HS-27A (cell line): Measurements from ENCODE around the gene PIP4P1.

ENCODE experiments used
- DNase-seq: peaks from one replicate; pipeline ENCODE4 v3.0.0-alpha.2; 2012; ENCODE audit warnings: low read depth, missing footprints

Gene PIP4P1

DNA sequence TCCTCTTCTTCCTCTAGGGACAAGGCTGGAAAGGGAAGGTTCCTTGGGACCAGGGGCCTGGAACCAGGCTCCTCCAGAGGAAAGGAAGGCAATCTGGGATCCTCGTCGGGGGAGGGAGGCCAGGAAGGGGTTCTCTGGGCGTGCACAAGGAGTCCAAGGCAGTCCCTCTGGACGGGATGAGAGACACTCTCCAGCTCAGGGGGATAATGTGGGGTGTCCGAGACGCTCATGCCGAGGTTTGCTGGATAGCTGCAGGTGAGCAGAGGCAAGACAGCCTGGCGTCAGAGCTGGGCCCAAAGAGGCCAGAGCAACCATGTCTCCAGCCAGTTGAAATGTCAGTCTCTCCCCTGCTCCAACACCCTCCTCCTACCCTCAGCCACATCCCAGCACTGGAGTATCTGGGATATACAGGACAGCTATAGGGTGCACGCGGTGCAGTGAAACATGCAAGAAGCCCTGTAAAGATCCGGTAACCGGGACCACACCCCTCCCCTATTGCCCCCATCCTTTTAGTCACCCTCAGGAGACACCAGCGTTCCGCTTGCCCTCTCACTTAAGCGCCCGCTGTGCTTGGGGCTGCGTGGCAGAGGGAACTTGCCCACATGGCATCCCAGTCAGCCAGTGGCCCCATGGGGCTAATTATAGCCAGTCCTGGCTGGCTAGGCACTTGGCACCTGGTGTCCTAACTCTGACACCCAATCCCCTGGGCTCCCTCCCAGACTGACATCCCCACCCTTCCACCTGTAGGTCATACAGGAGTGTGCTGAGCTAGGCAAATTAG, 25.5 kb downstream of the PIP4P1 start, which contains the start of gene KLHL33:
Gene KLHL33, minus strand, starts transcription at position 585 of the 781 bp plus-strand sequence. Its CDS starts 355 bp downstream, at position 230.
- DNase-seq = no peak

DNA sequence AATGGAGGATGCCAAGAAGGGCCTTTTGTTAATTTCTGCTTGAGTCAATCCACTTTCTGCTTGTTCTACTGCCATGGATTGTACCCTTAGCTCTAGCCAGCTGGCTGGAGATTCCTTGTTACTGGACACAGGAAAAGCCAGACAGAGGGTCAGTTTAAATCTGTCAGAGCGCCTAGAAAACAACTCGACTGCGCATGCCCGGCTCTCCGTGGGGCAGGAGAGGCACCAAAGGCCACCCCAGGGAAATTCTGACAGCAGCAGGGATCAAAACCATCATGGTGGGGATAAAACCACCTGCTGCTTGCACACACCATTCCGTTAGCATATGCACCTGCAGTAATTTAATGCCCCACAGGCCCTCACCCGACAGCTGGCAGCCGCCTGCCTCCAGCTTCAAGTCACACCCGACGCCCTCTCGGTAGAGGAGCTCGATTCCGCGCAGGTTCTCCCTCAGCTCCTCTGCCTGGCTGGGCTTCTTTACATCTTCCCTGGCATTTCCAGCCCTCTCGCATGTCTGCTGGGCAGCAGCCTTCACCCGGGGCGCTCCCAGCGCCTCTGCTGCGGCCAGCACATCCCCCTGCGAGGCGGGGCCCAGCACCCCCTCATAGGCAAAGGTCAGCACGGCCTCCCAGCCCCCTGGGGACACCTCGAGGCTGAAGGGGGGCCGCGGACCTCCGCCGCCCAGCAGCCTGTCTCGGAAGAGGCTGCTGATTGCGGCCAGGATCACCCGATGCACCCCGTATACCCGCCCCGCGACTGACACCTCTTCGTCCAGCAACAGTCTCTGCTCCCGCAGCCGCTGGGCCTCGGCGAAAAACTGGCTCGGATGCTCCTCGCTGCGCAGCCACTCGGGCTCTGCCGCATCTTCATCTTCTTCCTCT, 26.3 kb downstream of the PIP4P1 start:
- no peak for DNase-seq

DNA sequence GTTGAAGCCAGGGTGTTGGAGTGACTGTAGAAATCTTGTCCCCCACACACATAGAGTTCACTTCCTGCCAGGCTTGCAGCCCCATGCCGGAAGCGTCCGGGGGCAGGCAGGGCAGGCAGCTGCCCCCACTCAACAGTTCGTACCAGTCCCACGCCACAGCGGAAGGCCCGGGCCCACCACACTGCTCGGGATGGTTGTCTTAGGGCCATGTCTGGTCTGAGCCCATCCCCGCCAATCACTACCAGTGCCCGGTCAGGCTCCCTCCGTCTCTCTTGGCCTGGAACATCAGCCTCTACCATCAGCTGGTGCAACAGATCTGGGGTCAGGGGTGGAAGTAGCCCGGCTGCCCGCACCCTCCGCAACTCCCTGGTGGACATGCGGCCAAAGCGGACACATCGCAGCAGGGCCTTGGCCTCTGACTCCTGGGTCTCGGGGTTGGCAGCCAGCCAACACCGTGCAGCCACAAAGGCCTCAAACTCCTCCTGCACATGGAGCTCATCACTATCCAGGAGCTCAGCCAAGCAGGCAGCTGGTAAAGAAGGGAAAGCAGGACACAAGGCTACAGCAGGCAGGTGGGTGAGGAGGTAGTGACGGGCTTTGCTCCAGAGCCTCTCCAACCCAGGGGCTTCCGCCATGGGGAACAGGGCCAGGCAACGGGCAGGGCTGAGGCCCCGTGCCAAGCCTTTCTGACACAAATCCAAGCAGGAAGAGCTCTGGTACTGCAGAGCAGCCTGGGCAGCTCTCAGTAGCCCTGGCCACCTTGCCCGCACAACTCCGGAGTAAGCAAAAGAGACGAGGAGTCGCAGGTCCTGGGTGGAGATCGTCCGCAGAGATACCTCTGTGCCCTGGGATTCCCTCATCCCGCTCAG, 31.2 kb downstream of the PIP4P1 start:
- DNase-seq = no peak

DNA sequence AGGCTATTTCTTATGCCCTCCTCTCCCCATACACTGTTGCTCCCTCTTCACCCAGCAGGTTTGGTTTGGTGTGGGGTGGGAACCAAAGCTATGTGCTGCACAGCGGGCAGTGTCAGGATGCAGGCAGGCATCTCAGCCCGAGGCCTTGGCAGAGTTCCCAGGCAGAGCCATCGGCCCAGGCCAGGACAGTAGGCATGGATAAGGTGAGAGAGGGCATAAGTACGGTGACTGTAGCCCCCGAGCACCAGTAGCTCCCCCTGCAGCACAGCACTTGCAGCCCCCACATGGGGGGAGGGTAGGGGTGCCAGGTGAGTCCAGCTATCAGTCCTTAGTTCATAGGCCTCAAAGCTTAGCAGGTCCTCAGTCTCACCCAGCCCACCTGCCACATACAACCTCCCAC, 32.4 kb downstream of the PIP4P1 start:
- no peak for DNase-seq

DNA sequence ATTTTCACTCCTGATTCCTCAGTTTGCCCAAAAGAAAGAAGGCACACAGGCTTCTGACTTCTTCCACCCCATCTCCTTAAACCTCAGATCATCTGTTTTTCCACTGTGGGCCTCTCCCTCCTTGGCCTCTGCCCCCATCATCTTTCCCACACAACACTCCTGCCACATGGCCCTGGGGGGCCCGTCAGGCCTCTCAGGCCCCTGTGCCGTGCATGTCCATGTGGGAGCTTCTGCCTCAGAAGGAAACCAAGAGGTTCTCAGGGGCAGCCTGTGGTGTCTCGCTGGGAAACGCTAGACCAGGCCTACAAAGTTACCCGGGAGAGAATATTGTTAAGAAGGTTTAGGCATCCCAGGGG, 33.2 kb downstream of the PIP4P1 start:
- DNase-seq = no peak

DNA sequence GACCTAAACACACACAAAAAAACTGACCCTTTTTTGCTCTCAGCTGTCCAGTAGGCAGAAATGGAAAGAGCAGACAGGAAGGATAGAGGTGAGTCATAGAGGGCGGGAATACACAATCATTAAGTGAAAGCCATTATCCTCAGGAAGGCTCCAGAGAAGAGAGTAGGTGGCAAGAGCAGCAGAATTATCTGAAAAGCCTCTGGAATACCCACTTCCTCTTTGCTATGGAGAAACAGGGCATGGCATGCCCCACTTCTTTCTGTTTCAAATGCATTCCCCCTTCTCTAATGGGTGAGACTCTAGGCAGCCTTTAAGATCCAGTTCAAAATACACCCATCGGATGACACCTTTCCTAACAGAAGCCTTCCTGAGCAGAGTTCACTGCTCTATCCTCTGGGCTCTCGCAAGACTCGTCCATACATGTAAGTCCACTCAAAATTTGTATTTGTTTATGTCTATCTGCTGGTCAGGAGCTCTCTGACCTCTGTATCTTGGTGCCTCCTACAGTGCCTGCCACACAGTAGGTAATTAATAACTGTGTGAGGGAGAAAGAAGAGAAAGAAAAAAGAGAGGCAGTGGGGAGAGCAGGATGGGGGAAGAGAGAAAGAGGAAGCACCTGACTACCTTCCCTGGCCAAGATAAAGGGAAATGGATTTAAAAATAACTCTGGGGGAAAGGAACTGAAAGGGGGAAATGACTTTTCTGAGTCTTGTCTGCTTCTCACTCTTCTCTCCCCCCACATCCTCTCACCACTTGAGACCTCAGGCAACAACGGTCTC, 33.8 kb downstream of the PIP4P1 start:
- no peak for DNase-seq

DNA sequence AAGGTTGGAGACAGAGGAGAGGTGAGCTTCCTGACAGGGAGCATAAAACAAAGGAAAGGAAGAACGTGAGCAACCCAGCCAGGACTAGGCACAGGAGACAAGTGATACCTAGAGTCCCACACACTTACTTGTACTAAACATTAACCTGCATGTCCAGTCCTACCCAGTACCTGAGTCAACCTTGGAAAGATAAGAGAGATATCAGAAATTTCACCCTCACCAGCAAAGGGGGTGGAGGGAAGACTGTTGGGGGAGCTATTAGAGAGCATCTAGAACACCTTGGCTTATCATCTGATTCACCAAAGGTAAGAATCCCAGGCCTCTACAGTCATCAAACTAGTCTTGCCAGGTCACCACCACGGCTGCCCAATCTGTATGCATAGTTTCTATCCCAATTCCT, 36.4 kb downstream of the PIP4P1 start:
- no peak for DNase-seq

DNA sequence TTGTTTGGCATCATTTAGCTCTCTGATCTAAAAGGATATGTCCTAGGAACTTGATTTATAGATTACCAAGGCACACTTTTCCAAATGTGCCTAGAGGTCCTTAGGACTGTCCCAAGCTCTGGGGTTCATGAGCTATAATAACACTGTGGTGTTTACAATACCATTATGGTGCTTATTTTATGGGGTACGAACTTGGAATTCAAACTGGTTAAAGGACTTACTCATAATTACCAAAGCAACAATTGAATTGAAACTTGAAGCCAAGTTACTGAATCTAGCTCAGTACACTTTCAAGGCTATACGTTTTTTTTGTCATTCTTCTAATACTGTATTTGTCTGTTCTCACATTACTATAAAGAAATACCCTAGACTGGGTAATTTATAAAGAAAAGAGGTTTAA, 38.3 kb downstream of the PIP4P1 start:
- DNase-seq = no peak

DNA sequence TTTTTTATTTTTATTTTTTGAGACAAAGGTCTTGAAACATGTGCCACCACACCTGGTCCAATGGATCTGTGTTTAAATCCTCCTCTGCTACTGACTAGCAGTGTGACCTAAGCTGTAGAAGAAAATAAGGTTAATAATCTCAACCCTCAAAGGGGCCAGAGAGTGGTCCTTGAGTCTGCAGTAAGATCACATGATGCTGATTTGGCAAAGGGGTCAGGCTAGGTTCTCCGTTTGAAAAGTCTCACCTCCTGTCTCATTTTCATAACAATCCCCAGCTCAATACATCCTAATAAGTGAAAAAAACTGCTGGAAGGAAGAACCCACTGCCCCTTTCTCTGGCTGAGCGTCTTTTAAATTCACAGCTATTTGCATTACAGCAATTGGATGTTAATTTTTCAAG, 40.0 kb downstream of the PIP4P1 start:
- DNase-seq = no peak

DNA sequence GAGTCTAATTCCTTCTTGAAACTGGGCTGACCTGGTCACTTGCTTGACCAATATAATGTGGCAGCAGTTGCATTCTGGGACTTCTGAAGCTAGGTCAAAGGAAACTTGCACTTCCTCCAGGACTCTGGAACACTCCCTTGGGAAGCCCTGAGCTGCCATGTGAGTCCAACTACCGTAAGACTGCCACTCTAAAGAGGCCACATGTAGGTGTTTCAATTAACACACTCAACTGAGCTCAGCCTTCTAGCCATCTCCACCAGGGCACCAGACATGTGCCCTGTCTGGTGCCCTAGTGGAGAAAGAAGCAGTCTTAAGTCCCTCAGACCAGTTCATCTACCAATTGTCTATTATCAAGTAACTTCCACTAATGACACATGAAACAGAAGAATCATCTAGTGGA, 41.8 kb downstream of the PIP4P1 start:
- no peak for DNase-seq

DNA sequence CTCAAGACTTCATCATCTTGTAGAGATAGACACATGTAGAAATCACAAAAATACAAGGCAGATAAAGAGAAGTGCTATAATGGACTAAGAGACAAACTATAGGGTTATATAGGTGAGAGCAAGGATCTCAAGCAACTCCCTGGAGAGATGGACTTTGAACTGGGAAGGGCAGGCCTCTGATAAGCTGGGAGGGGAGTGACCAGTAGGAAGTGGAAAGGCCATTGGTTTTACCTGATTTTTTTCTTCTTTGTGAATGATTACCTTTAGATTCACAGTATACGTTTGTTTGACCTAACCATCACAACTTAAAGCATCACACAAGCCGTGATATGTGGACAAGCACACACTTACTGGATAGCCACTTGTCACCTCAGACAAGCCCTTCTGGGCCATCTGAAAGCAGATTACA, 42.7 kb downstream of the PIP4P1 start:
- DNase-seq = no peak

DNA sequence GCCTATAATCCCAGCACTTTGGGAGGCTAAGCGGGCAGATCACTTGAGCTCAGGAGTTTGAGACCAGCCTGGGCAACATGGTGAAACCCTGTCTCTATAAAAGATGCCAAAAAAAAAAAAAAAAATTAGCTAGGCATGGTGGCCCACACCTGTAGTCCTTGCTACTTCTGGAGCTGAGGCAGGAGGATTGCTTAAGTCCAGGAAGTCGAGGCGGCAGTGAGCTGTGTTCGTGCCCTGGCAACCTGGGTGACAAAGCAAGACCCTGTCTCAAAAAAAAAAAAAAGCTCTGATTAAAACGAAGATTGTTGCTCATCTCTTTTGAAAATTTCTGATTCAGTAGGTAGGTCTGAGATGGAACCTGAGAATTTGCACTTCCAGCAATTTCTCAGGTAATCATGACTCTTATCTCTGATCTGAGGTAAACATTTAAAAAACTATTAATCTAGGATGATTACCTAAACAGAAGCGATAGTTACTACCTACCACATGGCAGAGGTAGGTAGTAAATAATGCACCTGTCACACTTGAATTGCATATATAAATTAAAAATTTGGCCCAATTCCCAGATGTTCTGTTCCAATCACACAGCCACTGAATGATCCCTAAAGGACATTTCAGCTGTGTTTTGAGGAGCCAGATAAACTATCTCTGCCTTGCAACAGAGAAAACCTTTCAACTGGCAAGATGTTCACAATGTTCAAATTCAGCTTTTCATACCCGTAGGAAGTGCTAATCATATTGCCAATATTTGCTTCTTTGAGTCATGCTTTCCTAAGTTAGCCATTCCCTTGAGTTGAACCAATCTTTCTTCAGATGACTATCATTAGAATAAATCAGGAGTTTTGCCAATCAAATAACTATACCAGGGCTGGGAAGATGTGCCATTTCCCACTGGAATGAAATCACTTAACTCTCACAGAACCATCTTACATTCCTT, 43.7 kb downstream of the PIP4P1 start:
- no peak for DNase-seq

DNA sequence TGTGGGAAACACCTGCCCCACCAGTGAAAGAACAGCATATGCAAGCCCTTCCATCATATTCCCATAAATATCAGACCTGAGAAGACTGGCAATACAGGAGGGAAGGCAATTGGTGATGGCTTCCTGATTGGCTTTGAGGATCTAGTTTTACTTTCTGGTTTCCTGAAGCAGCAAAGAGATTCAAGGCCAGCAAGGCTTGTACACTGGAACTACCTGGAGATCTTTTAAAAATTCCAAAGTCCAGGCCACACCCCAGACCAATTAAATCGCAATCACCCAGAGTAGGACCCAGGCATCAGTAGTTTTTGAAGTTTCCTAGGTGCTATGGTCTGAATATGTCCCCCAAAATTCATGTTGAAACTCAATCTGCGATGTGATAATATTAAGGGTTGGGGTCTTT, 45.0 kb downstream of the PIP4P1 start:
- DNase-seq = no peak

DNA sequence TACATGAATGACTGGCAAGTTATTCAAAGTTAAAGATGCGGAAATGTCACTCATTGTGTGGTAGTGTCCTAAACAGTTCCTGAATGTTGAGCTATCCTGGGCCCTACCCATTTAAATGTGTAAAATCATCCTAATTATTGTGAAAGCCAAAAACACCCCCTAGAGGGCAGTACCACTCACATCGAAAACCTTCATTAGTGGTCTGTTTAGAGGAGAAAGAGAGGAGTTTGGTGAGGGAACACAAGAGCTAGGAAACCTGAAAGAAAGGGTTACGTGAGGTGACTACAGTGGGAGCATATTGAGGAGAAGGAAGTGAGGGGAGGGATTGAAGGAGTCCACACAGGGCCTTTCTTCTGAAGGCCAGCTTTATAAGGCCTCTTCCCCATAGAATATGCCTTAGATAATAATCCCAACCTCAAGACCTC, 45.4 kb downstream of the PIP4P1 start:
- DNase-seq = no peak

DNA sequence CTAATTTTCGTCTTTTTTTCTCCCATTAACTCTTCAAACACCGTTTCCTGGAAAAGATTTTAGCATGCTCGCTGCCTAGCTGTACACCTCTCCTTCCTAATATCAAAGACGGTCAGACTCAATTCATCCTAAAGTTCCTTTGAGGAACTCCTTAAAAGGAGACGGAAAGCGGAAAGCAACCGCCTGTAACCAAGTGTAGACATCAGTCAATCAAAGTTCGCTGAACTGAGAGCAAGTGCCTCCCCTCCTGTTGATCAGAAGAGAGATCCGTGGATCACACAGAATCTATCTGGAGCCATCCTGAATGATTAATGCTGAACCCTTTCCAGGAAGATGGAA, 47.5 kb downstream of the PIP4P1 start:
- no peak for DNase-seq

DNA sequence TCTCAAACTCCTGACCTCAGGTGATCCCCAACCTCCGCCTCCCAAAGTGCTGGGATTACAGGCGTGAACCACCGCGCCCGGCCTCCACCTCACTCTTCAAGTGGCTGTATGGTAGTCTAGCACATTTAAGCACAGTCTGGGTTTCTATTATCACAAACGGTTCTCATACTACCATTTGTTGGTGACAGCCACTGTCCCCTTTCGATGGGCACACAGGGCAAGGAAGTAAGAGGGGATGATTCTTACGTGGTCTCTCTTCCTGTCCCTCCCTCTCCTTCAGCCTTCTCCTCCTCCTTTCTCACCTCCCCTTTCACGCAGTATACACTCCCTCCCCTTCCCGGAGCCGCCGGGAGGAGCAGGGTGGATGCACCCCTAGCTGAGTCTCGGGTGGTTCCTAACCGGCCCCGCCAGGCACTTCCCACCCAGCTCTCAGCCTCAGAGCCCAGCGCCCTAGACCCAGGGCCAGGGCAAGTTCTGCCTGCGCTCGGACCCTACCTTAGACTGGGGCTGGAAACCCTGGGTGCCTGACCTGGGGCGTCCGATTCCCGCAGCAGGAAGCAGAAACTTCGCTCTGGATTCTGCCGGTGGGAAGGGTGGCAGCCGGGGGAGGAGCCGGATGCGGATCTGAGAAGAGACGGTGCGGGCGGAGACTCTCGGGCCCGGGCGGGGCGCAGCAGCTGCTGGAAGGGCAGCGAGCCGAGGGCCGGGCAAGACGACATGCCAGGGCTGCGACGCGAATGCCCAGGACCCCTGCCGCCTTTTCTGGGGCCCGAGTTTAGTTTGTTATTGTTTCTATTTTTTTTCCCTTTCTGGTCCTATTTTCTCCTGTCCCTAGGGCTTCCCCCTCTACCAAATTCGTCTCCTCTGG, 48.1 kb downstream of the PIP4P1 start, which contains the start of gene TEP1:
Gene TEP1, minus strand, starts transcription at position 626 of the 868 bp plus-strand sequence. CDS start 5,062 bp downstream, outside the sequence.
- DNase-seq = peak; percentile 69

DNA sequence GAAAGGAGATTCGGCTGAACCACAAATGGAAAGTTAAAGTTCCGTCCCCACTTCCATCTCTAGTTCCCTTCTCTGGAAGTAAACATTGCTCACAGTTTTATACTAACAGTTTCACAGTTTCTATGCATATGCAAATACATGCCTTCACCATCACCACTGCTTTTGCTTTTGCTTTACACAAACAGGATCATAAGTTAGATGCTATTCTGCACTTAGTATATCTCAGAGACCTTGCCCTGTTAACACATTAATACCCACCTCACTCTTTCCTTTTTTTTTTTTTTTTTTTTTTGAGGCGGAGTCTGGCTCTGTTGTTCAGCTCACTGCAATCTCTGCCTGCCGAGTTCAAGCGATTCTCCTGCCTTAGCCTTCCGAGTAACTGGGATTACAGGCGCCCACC, 48.8 kb downstream of the PIP4P1 start:
- DNase-seq = no peak

DNA sequence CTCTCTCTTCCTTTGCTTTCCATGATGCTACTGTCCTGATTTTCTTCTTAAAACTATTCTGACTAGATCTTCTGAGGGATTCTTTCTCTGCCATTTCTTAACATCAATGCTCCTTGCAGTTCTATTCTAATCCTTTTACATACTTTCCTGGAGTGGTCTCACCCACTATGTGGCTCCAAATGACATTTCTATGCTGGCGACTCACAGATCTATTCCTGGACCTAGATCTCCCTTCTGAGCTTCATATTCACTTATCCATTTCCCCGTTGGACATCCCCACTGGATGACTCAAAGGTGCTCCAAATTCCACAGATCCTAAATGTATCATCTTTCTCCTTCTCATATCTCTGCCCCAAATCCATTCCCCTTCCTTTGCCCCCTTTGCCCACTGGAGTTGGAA, 52.0 kb downstream of the PIP4P1 start:
- DNase-seq = no peak
